NCI-H460 (cell line): ENCODE data around the gene VAV3. TPM values are rescaled to one million over a fixed set of nuclear protein-coding genes. Genes with fewer than 3 reads are reported as not detected.

Experiments
- DNase-seq: peaks from one replicate; pipeline ENCODE4 v3.0.0-alpha.2; 2016; ENCODE audit warnings: low read depth; ENCODE audit errors: extremely low read depth
- total RNA-seq: library from RNA; depleted of rRNA; stranded (reverse); fragments of >200 nt; shearing (Covaris generic); gene quantifications from 2 replicates; pipeline ENCODE4 v1.2.3, GENCODE V29; 2014

VAV3 gene
- total RNA-seq, 1 experiment from 2014 or later: 0.79 TPM

- DNase-seq: no peak
Measured at GRCh38 chr1:107617921-107618320, 347.1 kb downstream of the VAV3 start.

GRCh38 chr1:107617456-107617855, 347.5 kb downstream of the VAV3 start:
- DNase-seq: no peak

- no peak for DNase-seq
Measured at GRCh38 chr1:107609808-107610207, 355.2 kb downstream of the VAV3 start.

- no peak for DNase-seq
Measured at GRCh38 chr1:107604825-107605224, 360.2 kb downstream of the VAV3 start.

- DNase-seq: no peak
Measured at GRCh38 chr1:107600607-107601160, 364.3 kb downstream of the VAV3 start.

GRCh38 chr1:107599220-107599619, 365.8 kb downstream of the VAV3 start:
- no peak for DNase-seq

GRCh38 chr1:107597290-107597689, 367.7 kb downstream of the VAV3 start:
- no peak for DNase-seq

GRCh38 chr1:107594536-107594935, 370.4 kb downstream of the VAV3 start:
- DNase-seq: no peak

GRCh38 chr1:107593501-107594209, 371.3 kb downstream of the VAV3 start:
- DNase-seq: no peak

GRCh38 chr1:107590900-107591622, 373.9 kb downstream of the VAV3 start:
- DNase-seq: no peak

GRCh38 chr1:107590087-107590486, 374.9 kb downstream of the VAV3 start:
- no peak for DNase-seq

GRCh38 chr1:107588321-107588720, 376.7 kb downstream of the VAV3 start:
- no peak for DNase-seq

GRCh38 chr1:107575226-107575625, 389.8 kb downstream of the VAV3 start:
- no peak for DNase-seq

- DNase-seq: no peak
Measured at GRCh38 chr1:107574044-107574443, 390.9 kb downstream of the VAV3 start.

GRCh38 chr1:107572674-107573211, 392.2 kb downstream of the VAV3 start:
- DNase-seq: no peak

GRCh38 chr1:107570768-107571167, 394.2 kb downstream of the VAV3 start:
- DNase-seq: no peak

GRCh38 chr1:107563441-107563840, 401.5 kb downstream of the VAV3 start:
- DNase-seq: no peak

- no peak for DNase-seq
Measured at GRCh38 chr1:107559881-107560280, 405.1 kb downstream of the VAV3 start.

- DNase-seq: no peak
Measured at GRCh38 chr1:107557095-107557494, 407.9 kb downstream of the VAV3 start.

- no peak for DNase-seq
Measured at GRCh38 chr1:107555578-107555977, 409.4 kb downstream of the VAV3 start.

GRCh38 chr1:107552781-107553180, 412.2 kb downstream of the VAV3 start:
- no peak for DNase-seq

GRCh38 chr1:107551456-107551855, 413.5 kb downstream of the VAV3 start:
- no peak for DNase-seq
